ENCODE measurements around the gene PTGES3.

GRCh38 chr12:56719056-56719455 lies 31.0 kb upstream of the PTGES3 start:
- TF ChIP-seq CTCF (IDR thresholded peaks at IDR 0.05) (no peak), EZH2phosphoT487 (IDR thresholded peaks at IDR 0.05) (no peak), EZH2 (IDR thresholded peaks at IDR 0.05) (no peak)
